Stimulated activated CD4-positive, alpha-beta T cell treated with anti-CD3 and anti-CD28 coated beads, Interleukin-15, amount 100 ng/mL, for 1 hour (primary cell): ENCODE measurements around the gene RIN3.

Experiments used
- DNase-seq, 2 donors: peaks; one replicate each; pipeline ENCODE4 v3.0.0-alpha.2; 2020; ENCODE audit warnings: low read depth in 1 of 2, low spot score in 1 of 2

RIN3 gene

DNA sequence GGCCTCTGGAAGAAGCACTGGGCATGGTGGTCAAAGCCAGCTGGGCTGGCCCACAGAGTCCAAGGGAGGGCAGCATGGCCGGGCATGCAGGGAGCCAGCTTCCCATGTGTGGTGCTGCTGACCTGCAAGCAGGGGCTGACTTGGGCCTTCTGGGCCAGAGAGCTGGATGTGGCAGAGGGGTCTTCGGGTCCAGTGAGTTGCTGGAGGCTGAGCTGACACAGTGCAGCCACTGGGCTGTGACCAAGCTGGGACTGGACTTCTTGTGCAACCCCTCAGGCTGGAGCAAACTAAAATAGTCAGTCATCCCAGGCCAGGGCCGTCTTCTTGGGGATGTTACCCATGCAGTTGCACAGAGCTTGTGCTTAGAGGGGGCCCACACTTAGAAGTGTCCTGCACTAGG, 7.3 kb upstream of the RIN3 start:
- no peak for DNase-seq

DNA sequence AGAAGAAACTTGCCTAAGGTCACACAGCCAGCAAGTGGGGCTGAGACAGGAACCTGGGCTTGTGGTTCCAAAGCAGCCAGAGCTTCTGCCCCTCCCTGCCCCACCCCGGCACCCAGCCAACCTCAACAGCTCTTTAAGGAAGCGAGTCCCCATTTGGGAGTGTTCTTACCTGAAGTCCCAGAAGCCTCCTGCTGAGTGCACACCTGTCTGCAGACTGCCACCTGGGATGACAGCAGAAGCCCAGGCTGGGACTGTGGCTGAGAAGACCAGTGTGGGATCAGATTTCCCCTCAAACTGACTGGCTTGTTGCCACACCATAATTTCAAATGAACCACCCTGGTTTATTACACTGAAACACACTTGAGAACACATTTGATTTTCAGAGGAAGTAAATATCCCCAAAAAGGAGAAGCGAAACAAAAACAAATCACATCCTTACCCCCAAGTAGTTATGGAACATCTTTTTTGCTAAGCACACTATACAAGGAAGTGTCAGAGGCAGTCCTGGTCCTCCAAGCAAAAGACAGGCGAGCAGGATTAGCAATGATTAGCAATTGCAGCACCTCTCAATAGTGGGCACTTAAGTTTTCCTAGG, 6.3 kb upstream of the RIN3 start:
- no peak for DNase-seq

DNA sequence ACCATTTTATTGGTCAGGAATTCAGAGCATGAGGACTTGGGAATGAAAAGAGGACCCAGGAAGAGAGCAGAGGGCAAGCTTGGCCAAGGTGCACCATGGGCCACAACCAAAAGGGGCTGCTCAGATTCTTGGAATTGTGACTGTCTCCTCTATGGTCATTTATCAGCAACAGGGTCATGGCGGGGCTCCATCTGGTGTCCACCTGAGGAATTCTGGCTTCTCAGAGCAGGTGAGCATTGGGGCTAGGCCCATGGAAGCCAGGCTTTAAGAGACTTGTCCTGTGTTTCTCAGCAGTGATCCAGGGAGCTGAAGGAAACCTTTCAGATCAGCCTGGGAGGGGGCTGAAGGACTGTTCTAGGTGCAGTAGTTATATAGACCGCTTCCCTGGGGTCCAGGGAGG, 2.6 kb upstream of the RIN3 start:
- no peak for DNase-seq

DNA sequence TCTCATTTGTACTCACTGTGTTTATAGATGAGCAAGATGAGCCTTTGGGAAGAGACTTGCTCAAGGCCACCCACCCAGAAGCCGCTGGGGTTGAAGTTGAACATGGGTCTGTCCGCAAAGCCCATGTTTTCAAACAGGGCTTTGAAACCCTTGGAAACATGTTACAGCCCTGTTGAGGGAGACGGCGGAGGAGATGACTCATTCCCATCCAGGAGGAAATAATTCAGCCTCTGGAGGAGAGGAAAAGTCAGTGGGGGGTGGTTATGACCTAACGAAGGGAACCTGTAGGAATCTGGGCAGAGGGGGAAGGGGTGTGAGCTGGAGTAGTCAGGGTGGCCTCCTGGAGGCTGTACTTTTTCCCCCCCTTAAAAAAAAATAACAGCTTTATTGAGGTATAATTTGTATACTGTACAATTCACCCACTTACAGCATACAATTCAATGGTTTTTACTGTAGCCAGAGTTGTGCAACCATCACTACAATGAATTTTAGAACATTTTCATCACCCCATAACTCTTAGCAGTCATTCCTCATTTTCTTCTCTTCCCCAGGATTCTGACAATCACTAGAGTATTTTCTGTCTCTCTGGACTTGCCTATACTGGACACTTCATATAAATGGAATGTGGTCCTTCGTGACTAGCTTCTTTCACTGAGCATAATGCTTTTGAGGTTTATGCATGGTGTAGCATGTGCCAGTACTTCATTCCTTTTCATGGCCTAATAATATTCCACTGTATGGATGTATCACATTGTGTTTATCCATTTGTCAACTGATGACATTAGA, 1.9 kb upstream of the RIN3 start:
- DNase-seq: no peak

DNA sequence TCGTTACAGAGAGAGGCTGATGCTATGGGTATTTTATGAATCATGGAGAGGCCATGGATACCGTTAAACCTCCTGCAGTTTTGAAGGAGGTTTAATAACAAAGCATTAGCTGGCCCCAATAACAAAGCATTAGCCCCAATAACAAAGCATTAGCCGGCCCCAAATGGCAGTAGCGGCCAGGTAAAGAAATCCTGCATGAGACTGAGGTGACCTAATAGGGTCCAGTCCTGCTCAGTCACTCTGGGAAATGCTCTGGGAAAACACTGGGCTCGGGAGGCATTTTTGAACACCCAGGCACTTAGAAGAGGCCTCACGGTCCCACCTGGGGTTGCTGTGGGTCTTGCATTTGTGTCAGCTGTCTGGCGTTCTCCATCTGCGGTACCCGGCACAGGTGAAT, 776 bp upstream of the RIN3 start:
- no peak for DNase-seq

DNA sequence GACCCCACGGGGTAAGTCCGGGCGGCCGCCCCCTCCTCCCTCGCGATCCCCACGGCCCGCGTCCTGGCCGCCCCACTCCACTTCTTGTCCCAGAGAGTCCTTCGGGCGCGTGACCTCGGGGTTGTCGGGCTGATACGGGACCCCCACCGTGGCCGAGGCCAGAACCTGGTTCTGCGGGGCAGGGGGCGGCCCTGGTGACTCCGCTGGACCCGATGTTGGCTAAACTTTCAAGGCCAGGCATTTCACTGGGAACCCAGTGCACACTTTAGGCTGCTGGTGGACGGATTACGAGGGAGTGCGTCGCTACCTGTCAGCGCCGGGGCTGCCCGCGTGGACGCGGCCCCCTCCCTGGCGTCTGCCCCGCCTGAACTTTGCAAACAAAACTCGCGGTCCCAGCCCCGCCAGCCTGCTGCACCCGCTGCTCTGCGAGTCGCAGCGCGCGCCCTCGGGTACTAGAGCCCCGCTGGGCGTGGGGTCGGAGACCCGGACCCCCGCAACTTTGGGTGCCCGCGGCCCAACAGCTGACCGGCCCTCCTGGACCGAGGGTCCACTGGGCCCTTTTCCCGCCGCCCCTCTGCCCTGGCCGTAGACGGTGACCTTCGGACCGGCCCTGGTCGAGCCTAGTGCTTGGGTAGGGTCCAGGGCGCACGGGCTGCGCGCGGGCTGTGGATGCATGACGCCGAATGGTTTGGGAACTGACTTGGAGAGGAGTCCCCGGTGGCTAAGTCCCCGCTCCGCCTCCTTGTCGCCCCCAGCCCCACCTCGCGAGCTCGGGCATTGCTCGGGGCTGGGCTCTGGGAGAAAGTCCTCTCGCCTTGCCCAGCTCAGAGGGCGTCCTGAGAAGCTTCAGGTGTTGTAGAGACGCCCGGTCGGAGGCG, 624 bp downstream of the RIN3 start:
- no peak for DNase-seq

DNA sequence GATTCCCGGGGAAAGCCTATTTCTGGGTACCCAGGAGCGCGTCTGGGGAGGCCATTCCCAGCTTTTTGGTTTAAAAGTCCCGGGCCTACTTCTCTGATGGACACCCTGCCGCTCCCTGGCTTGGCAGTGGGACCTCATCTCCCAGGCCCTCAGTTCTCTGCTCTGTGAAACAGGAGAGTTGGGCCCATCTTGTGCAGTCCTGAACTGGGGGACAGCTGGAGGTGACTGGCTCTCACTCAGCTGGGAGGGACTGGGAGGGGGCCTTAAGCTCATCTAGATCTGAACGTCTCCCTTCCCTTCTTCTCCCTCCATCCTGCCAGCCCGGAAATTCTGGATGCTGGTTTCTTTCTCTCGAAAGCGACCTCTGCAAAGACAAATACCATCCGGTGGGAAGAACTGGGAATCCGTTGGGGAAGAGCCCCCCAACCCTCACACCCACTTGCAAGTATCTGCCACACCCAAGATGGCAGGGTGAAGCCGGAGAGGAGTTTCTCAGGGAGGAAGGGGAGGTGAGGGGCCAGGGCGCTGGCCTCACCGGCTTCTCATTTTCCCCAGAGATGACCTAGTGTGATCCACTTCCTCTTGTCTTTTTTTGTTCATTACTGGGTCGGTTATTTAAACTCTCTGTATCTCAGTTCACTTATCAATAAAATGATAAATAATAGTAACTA, 1.4 kb downstream of the RIN3 start:
- no peak for DNase-seq

DNA sequence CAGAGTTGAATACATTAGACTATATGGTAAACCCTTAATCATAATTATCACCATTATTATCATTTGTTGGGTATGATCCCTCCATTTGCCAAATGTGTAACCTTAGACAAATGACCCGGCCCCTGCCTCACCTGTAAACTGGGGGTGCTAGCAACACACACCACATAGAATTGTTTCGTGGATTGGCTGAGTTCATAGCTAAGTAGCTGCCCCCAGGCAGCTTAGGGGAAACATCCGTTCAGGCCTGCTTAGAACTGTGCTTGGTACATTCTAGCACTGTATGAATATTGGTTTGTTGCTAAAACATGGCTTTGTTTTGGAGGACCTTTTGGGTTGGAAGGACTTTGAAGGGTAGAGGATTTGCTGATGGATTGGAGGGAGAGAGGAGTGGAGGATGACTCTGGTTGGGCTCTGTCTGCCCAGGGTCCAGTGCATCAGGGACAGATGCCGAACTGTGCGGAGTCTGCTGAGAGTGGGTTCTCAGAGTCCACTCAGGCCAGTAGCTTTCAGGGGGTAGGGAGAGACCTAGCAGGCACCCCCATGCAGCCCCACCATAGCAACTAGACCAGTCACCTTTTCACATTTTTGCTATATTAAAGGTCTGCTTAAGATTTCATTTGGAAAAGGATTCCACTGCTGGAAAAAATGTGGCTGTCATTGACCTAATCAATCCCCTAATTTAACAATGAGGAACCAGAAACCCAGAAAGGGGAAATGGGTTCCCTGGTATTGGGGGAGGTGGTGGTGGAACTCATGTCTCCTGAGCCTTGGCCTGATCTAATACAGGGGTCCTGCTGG, 2.2 kb downstream of the RIN3 start:
- DNase-seq: no peak

DNA sequence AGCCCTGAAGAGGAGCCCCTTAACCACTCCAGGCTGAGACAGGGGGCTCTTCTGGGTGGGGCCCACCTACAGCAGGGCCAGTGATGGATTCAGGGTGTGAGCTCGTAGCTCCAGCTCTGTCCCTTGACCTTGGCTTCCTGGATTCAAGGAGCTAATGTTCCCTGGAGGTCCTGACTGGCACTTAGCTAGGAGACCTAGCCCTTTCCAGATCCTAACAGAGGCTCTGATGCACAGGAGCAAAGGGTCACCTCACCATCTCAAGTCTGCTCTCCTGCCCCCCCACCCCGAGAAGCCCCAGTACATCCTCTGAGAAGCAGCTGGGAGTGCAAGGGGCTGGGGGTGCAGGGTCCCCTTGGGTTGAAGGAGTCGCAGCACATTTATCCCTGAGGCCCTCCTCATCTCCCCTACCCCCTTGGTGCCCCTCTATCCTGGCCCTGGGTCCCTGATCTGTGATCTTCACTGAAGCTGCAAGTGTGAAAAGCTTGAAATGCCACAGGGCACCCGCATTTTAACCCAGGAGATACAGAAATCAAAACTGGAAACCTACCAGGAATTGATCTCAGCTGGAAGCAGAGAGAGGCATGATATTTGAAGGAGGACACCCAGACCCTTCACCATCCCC, 2.9 kb downstream of the RIN3 start:
- no peak for DNase-seq

DNA sequence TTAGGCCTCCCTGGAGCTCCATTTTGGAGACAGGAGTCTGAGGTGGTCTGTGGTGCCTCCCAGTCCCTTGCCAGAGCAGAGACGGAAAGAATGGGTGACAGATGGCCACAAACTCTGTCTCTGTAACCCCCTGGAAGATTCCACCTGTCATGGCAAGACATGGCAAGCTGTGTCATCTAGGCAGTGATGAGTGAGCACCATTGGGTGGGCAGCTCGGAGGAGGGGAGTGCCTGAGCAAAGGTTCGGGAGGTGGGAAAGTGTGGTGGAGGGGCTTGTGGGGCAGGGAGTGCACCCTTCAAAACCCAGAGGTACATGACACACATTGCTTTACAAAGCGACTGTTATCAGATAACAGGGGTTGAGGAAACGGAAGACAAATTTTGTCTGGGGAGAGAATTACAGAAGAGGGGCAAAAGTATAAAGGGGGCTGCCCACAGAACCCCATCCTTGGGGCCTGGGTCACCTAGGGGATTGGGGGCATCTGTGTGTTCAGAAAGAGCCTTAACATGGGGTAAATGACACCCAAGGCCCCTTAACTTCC, 3.5 kb downstream of the RIN3 start:
- no peak for DNase-seq

DNA sequence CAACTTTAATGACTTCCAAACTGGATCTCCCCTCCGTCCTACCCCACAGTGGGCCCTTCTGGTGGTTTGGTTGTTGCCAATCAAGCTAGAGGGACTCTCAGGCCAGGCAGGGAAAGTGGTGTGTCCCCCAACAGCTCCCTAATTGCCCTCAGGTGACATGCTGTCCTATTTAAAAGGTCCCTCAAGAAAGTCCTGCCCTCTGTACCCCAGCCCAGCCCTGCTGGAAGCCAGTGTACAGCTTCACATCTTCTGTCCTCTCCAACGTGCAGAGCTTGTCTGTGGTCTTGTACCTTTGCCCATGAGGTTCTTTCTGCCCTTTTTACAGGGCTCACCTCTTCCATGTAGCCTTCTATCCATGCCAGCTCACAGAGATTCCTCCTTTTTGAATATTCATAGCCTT, 4.2 kb downstream of the RIN3 start:
- DNase-seq: no peak

DNA sequence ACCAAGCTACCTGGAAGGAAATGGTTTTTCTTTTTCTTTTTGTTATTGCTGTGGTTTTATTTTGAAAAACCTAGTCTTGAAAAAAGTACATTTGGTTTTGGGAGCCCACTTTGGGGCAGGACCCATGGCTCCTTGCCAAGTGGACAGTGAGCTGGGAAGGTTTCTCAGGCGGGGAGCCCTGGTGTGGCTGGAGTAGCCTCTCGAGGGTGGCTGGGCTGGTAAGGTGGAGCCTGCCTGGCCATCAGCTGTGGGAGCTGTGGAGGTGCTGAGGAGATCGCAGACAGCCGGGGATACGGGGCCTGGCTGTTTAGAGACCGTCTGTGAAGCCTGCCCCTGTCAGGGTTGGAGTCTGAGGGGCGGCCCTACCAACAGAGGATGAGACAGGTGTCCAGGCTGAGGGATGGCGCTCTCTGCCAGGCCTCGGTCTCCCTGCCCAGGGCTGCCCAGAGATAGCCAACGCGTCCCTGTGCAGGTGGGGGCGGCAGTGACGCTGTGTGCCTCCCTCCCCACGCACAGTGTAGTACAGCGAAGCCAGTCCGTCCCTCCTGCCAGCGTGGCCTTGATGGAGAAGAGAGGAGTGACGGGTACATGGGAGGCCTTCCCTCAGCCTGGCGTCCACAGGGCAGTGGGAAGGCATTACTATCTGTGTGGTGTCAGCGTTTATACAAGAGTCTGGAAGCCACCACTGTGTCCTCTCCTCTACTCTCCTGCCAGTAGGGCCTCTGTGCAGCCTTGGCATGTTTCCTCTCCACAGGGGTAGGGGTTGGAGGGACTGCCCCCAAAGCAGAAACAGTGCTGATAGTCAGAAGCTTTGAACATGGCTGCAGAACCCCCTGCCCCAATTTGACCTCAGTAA, 5.9 kb downstream of the RIN3 start:
- DNase-seq: no peak

DNA sequence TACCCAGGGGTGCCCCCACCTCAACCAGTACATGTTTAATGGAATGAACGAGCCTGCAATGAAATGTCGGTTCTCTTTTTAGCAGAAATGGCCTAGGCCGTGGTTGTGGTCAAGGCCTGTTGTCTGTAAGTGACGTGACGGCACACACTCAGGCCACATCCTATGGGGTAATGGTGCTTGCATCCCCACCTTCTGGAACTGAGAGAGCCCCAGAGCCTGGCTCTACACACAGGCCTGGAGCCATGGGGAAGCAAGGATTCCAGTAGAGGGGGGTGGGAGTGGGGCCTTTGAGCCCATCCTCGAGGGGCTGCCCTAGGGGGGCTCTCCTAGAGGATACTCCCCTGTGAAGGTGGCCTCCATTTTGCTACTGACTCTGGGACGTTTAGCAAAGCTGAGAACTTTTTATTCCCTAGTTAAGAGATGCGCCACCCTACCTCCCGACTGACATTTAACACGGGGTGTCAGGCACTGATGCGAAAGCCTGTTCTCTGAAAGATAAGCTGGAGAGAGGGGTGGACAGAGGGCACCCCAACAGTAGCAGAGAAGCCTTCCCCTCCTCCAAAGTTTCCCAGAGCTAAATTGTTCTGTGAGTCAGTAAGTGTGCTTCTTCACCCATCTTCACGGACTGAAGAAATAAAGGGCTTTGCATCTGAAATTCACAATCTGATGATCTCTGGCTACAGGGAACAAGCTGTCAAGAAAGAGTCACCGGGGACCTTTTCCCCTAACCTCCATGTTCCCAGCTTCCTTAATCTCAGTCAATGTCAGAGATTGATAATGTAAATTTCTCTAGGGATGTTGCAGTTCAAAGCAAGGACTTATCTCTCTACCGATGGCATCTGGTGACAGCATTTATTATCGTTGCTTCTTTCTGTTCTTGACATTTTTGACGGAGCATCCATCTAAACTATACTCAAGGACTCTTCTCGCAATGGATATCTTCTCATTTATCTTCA, 6.8 kb downstream of the RIN3 start:
- no peak for DNase-seq

DNA sequence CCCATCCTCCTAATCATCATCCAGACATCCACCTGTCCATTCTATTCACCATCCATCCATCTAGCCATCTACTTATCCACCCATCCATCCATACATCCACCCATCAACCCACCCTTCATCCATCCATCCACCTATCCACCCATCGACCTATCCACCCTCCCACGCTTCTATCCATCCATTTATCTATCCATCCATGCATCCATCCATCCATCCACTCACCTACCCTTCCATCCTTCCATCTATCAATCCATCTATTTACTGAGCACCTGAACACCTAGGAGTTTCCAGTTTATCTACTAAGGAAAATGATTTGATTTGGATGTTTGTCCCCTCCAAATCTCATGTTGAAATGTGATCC, 7.5 kb downstream of the RIN3 start:
- no peak for DNase-seq

DNA sequence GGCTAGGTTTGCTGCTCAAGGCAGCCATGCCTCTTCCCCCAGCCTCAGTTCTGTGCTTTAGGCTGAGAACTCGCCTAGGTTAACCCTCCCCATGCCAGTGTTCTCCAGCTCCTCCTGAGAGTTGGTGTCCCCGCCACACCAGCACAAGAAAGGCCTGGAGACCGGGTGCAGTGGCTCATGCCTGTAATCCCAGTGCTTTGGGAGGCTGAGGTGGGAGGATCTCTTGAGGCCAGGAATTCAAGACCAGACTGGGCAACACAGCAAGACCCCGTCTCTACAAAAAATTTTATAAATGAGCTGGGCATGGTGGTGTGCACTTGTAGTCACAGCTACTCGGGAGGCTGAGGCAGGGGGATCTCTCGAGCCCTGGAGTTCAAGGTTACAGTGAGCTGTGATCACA, 10.2 kb downstream of the RIN3 start:
- no peak for DNase-seq

DNA sequence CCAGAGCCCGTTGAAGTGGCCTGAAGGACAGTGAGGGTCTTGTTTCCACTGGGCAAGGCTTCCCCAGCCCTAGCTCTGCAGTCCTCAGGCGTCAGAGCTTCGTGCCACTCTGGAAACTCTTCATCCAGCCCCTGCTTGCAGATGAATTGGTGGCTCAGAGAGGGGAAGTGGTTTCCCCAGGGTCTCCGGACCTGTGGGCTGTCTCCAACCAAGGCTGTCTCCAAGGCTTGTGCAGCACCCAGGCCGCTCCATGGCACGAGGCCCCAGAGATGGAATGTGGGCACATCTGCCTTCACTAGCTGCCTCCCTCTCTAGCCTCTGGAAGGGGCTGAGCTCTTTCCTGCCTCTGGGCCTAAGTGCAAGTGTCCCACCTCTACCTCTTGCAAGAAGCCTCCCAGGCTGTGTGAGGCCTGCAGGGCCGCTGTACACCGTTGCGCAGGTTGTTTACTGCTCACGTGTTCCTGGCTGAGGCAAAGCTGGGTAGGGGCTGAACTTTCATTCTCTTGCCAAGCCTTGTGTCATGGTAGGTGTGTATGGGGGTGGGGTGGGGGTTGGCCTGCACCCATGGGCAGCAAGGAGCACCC, 11.1 kb downstream of the RIN3 start:
- DNase-seq: no peak

DNA sequence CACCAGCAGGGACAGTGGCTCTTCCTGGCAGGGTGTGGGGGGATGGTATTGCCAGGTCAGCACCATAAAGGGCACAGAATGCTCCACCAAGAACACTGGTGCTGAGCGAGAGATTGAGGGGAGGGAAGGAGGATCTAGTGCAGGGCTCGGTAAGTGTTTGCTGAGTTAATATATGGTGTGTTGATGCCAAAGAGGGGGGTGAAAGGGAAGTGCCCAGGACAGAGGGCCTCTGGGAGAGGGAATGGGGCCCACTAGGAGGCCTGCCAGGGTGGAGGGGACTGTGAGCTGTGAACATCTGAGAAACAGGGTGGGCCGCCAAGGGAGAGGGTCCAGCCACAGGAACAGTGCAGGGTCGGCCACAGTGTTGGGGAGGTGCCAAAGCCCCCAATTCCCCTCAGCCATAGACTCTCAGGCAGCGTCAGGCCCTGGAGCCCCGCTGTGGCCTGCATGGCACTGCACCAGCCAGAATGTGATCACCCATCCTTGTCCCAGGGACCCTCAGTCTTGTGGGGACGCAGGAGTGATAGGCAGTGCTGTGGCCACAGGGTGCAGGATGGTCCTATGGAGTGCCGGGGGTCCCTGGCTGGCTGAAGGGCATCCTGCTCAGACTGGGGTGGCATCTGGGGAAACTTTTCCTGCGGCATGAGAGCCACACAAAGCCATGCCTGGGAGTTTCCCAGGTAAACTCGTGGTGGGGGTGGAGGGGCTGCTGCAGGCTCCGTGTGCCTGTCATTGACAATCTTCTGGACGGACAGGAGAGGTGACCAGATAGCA, 11.9 kb downstream of the RIN3 start:
- DNase-seq: no peak
